Endothelial cell of umbilical vein (primary cell): ENCODE results near the gene RGPD8. TPM values are rescaled to one million over a fixed set of nuclear protein-coding genes. Genes with fewer than 3 reads are reported as not detected.

Experiments used
- BruUV-seq: library from RNA; stranded (reverse); fragments of 400-500 nt; replicated peaks from 2 replicates; lab custom pipeline; 2021; lab: Mats Ljungman, UMichigan
- CTCF ChIA-PET: fragments of 300-600, 350-600 bp; sonication (Branson Sonifier 250); formaldehyde crosslinking; loops from one replicate; lab custom pipeline; 2021; ENCODE audit warnings: antibody characterized with exemption, inconsistent platforms; lab: Charles Lee
- POLR2A ChIA-PET: fragments of 300-600, 350-600 bp; sonication (Branson Sonifier 250); formaldehyde crosslinking; loops from one replicate; lab custom pipeline; 2021; ENCODE audit warnings: antibody characterized with exemption, inconsistent platforms; lab: Charles Lee
- DNase-seq: peaks from one replicate; pipeline ENCODE4 v3.0.0-alpha.2; 2011; ENCODE audit warnings: low read depth, low spot score
- FAIRE-seq: peaks from 2 replicates; lab custom pipeline; 2011; peaks lifted over from hg19 to GRCh38; lab: Jason Lieb, UNC
- H2AFZ ChIP-seq: 2 replicates; pipeline ENCODE4 v1.6.0; 2012; ENCODE audit warnings: low read depth, low read length, control low read depth, inconsistent platforms
- H3K27ac ChIP-seq: 2 replicates; pipeline ENCODE4 v1.5.1; 2011; ENCODE audit warnings: low read depth, mild to moderate bottlenecking, control low read depth, low read length, moderate library complexity; ENCODE audit not compliant: insufficient read depth
- H3K27me3 ChIP-seq, 2 experiments: 2 replicates each; pipeline versions ENCODE4 v1.6.0 to v1.6.1; 2011; ENCODE audit warnings: low read length in 2 of 2, mixed read lengths in 1 of 2; ENCODE audit not compliant: control insufficient read depth in 2 of 2, insufficient read depth in 2 of 2
- H3K36me3 ChIP-seq, 2 experiments: 2 replicates in 1 of 2; 3 replicates in 1 of 2; pipeline ENCODE4 v1.5.1; 2011; ENCODE audit warnings: low read length in 2 of 2, mild to moderate bottlenecking in 1 of 2, moderate library complexity in 1 of 2; ENCODE audit not compliant: control insufficient read depth in 2 of 2, insufficient read depth in 2 of 2; ENCODE audit errors: extremely low read depth in 1 of 2
- H3K4me1 ChIP-seq: 3 replicates; pipeline ENCODE4 v1.5.1; 2011; ENCODE audit warnings: mild to moderate bottlenecking, low read length; ENCODE audit not compliant: control insufficient read depth, insufficient read depth; ENCODE audit errors: extremely low read depth
- H3K4me2 ChIP-seq: 2 replicates; pipeline ENCODE4 v1.6.1; 2011; ENCODE audit warnings: low read length, control low read depth, mixed read lengths; ENCODE audit not compliant: insufficient read depth
- H3K4me3 ChIP-seq, 3 experiments: fragments of 200-600 bp in 1 of 3; sonication (generic), shearing (Covaris generic) in 1 of 3; replicated peaks in 1 of 3; 2 replicates each; pipeline ENCODE4 v1.5.1; 2011 to 2016; ENCODE audit warnings: control low read depth in 3 of 3, low read length in 3 of 3, mild to moderate bottlenecking in 2 of 3, inconsistent platforms in 1 of 3, low read depth in 1 of 3, moderate library complexity in 1 of 3; ENCODE audit not compliant: insufficient read depth in 1 of 3
- H3K79me2 ChIP-seq: 2 replicates; pipeline ENCODE4 v1.6.0; 2012; ENCODE audit warnings: low read length, inconsistent platforms; ENCODE audit not compliant: control insufficient read depth, insufficient read depth
- H3K9ac ChIP-seq: replicated peaks from 2 replicates; pipeline ENCODE3; 2011; ENCODE audit warnings: low read length, control low read depth; ENCODE audit not compliant: insufficient read depth; ENCODE audit errors: extremely low read depth
- H3K9me1 ChIP-seq: replicated peaks from 3 replicates; pipeline ENCODE4 v1.6.0; 2011; ENCODE audit warnings: mild to moderate bottlenecking, low read length; ENCODE audit not compliant: control insufficient read depth, insufficient read depth; ENCODE audit errors: extremely low read depth
- H3K9me3 ChIP-seq: replicated peaks from 2 replicates; pipeline ENCODE4 v1.5.1; 2012; ENCODE audit warnings: low read length, inconsistent platforms; ENCODE audit not compliant: control insufficient read depth, insufficient read depth
- H4K20me1 ChIP-seq: replicated peaks from 2 replicates; pipeline ENCODE3; 2011; ENCODE audit warnings: mild to moderate bottlenecking, low read length; ENCODE audit not compliant: control insufficient read depth, insufficient read depth; ENCODE audit errors: extremely low read depth
- CTCF ChIP-seq, 2 donors: IDR thresholded peaks; 1 replicate in 1 of 2; 2 replicates in 1 of 2; pipeline ENCODE4 v1.5.1; 2011; ENCODE audit warnings: low read length in 2 of 2, mild to moderate bottlenecking in 2 of 2, moderate library complexity in 2 of 2, control low read depth in 1 of 2, inconsistent platforms in 1 of 2, low read depth in 1 of 2; ENCODE audit not compliant: insufficient read depth in 1 of 2; ENCODE audit errors: extremely low read depth in 1 of 2
- EZH2 ChIP-seq: IDR thresholded peaks from 2 replicates; pipeline ENCODE4 v1.6.1; 2012; ENCODE audit warnings: borderline replicate concordance, low read depth, mild to moderate bottlenecking, moderate library complexity, low read length, inconsistent platforms; ENCODE audit not compliant: severe bottlenecking
- FOS ChIP-seq: IDR thresholded peaks from 2 replicates; pipeline ENCODE4 v1.6.1; 2011; ENCODE audit warnings: mild to moderate bottlenecking, low read length, moderate library complexity, borderline replicate concordance; ENCODE audit not compliant: insufficient read depth
- GATA2 ChIP-seq: IDR thresholded peaks from 2 replicates; pipeline ENCODE4 v1.7.0; 2011; ENCODE audit warnings: low read depth, mild to moderate bottlenecking, moderate library complexity, mixed read lengths, low read length; ENCODE audit not compliant: insufficient read length, insufficient read depth
- JUN ChIP-seq: IDR thresholded peaks from 2 replicates; pipeline ENCODE4 v1.6.1; 2011; ENCODE audit warnings: borderline replicate concordance, low read depth; ENCODE audit not compliant: insufficient read length, insufficient read depth
- MAX ChIP-seq: IDR thresholded peaks from 2 replicates; pipeline ENCODE4 v1.6.1; 2011; ENCODE audit not compliant: insufficient read depth, insufficient read length
- MYC ChIP-seq: IDR thresholded peaks from one replicate; pipeline ENCODE4 v1.6.1; 2011; ENCODE audit warnings: mild to moderate bottlenecking, low read depth, low read length
- POLR2A ChIP-seq: IDR thresholded peaks from 2 replicates; pipeline ENCODE4 v1.6.1; 2012; ENCODE audit warnings: low read depth, mild to moderate bottlenecking, control low read depth, low read length
- POLR2AphosphoS5 ChIP-seq: IDR thresholded peaks from 2 replicates; pipeline ENCODE4 v1.6.1; 2012; ENCODE audit warnings: low read depth, mild to moderate bottlenecking, control low read depth, low read length, moderate library complexity; ENCODE audit not compliant: insufficient read depth
- dilution Hi-C: fragments of 300-500 bp; cut with MboI; formaldehyde crosslinking; loops from one replicate; pipeline ENCODE4 v1.15.0; 2019; ENCODE audit warnings: low sequenced_read_pairs; ENCODE audit not compliant: extremely low pct_ligation_motif_present
- intact Hi-C: fragments of 100-400 bp; cut with micrococcal nuclease; formaldehyde crosslinking; loops from one replicate; pipeline ENCODE4 v1.10.0; 2022
- polyA plus RNA-seq, 4 experiments: library from polyadenylated mRNA; depleted of rRNA in 3 of 4; stranded (reverse) in 3 of 4; unstranded in 1 of 4; fragments of >200 nt; gene quantifications; 2 replicates each; pipeline versions ENCODE4 v1.2.1 to v1.2.3, GENCODE V29; 2011 to 2012; ENCODE audit warnings: missing spikeins in 1 of 4
- total RNA-seq: library from RNA; stranded (reverse); gene quantifications from 2 replicates; pipeline ENCODE4 v1.2.3, GENCODE V29; 2021

The RGPD8 gene
- total and polyA plus RNA-seq, 2 donors (not counting 3 experiments of a cell fraction or from before 2014, with no cell fraction given) = 0.98 to 10.8 TPM

GRCh38 chr2:112465382-112465781 is 31.9 kb upstream of the RGPD8 start:
- no peaks in the 10 kb centered on the region for H3K9me1 ChIP-seq
- H3K36me3 ChIP-seq = no peaks in the 10 kb centered on the region
- no peaks in the 10 kb centered on the region for H4K20me1 ChIP-seq
- ChIA-PET POLR2A (no interaction called here), CTCF (interaction anchor here (0.6 kb wide), 1 partner anchor 9 kb away, joined by 3 read pairs; no protein-coding TSS in a partner anchor)
- no peaks in the 10 kb centered on the region for H3K79me2 ChIP-seq
- H3K27ac ChIP-seq = no peak overlapping the region
- H3K9ac ChIP-seq = no peak overlapping the region
- no peak overlapping the region for H3K4me3 ChIP-seq
- H3K9me3 ChIP-seq = no peaks in the 10 kb centered on the region
- FAIRE-seq = no peak
- no peak overlapping the region for H2AFZ ChIP-seq
- intact Hi-C loops = no loop called here
- no TSS peak for BruUV-seq
- no peak overlapping the region for H3K4me2 ChIP-seq
- peak; percentile 26 for DNase-seq
- TF ChIP-seq FOS (no peak), EZH2 (no peak), POLR2AphosphoS5 (no peak)
- no peaks in the 10 kb centered on the region for H3K4me1 ChIP-seq
- H3K27me3 ChIP-seq = peaks cover 0 to 4% of the 10 kb centered on the region in 2 experiments
- dilution Hi-C loops = no loop called here

GRCh38 chr2:112463256-112463655 is 29.8 kb upstream of the RGPD8 start:
- POLR2A ChIA-PET = no interaction called here
- no peak overlapping the region for H3K4me2 ChIP-seq
- H3K4me3 ChIP-seq = no peak overlapping the region
- DNase-seq = no peak
- H4K20me1 ChIP-seq = no peaks in the 10 kb centered on the region
- no TSS peak for BruUV-seq
- no peak overlapping the region for H2AFZ ChIP-seq
- H3K79me2 ChIP-seq = no peaks in the 10 kb centered on the region
- no peak overlapping the region for H3K9ac ChIP-seq
- H3K9me1 ChIP-seq = no peaks in the 10 kb centered on the region
- CTCF ChIA-PET = interaction anchor here (1.3 kb wide), 1 partner anchor 13 kb away, joined by 3 read pairs; no protein-coding TSS in a partner anchor
- H3K27me3 ChIP-seq = peaks cover 0 to 11% of the 10 kb centered on the region in 2 experiments
- H3K36me3 ChIP-seq = no peaks in the 10 kb centered on the region
- no peaks in the 10 kb centered on the region for H3K9me3 ChIP-seq
- no peak overlapping the region for H3K27ac ChIP-seq
- no peak for FAIRE-seq
- dilution Hi-C loops = no loop called here
- H3K4me1 ChIP-seq = no peaks in the 10 kb centered on the region
- TF ChIP-seq EZH2 (no peak), MYC (no peak), MAX (no peak), POLR2A (no peak), FOS (no peak), GATA2 (no peak), POLR2AphosphoS5 (no peak), JUN (no peak), CTCF (IDR thresholded peaks at IDR 0.05; ENCODE audit: extremely low read depth in 1 of 2, insufficient read depth in 1 of 2, low read depth in 1 of 2, low read length in 2 of 2) (no peak)
- intact Hi-C loops = no loop called here
